Inflammatory macrophage treated with lipopolysaccharide for 1 hour (primary cell): ENCODE measurements around the gene CDPF1.
A peak's percentile ranks its signal among the peaks of the same experiment; 100 is the strongest.
"Not testable (repeated sequence)": the region's sequence is repeated elsewhere in the genome, so short reads cannot be mapped to it uniquely, and the experiment has no call there.

Source experiments
- DNase-seq, 2 donors: peaks; one replicate each; pipeline ENCODE4 v3.0.0-alpha.2; 2020 to 2022

Gene CDPF1

GRCh38 chr22:46281866-46282678 lies 32.0 kb upstream of the CDPF1 start:
- no peak for DNase-seq

DNA sequence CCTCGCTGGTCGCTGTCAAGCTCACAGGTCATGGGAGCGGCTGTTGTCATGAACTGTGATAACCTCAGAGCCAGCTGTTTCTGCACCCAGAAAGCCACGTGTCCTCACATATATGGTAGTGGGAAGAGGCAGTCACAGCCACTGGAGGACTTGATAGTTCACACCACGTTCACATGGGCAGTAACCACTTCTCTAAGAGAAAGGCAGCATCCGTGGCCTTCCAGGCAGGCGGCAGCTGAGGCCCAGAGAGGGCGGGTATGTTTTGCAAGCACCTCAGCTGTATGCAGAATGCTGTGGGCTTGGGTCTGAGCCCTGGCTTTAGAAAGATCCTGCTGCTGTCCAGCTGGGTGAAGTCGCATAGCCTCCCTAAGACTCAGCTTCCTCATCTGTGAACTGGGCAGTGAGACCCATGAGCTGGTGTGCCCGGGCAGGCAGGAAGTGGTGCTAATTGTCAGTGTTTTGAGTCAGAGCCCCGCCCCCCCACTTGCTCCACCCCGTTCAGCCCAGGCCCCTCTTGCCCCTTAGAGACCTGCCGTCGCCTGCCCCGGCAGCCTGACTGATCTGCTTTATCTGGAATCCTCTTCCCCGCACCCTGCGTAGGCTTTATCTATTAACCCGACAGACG lies 31.0 kb upstream of the CDPF1 start:
- DNase-seq, result no peak

- no peak for DNase-seq
Observed at GRCh38 chr22:46280063-46280817, 30.1 kb upstream of the CDPF1 start.

DNA sequence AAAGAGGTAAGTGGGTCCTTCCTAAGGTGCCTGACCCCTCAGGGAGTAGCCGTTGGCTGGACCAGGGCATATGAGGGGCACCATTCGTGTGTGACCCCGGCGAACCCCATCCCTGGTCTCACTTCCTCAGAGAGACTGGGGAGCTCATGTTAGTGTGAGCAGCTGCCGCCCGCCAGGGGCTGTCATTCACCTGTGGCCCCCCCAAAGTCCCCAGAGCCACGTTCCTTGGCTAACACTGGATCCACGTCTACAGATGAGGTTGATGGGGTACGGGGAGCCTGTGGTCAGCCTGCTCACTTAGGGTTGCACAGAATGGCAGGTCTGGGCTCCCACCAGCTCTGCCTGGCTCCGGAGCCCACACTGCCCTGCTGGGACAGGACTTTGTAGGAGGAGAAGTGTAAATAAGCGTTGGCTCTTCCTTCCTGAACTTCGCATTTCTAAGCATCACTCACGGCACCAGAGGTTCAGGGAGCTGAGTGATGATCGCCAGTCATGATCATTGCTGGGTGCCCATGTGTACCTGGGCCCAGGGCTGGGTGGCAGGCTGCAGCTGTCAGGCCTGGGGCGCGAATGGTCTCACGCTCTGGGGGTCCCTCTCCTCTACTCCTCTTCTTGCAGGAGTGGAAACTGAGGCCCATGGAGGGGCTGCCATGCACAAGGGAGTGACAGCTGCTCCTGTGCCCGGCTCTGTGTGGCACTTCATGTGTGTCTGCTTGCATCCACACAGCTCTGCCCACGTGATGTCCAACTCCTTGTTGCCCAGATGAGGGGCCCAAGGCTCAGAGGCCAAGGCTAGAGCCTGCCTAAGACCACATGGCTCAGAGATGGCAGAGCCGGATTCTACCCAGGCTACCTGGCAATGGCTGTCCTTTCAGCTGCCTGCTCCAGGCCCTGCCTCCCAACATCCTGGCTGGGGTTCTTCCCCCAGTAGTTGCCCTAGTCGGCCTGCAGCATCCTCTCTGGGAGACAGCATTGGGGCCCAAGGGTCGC lies 28.9 kb upstream of the CDPF1 start:
- DNase-seq, result no peak

DNA sequence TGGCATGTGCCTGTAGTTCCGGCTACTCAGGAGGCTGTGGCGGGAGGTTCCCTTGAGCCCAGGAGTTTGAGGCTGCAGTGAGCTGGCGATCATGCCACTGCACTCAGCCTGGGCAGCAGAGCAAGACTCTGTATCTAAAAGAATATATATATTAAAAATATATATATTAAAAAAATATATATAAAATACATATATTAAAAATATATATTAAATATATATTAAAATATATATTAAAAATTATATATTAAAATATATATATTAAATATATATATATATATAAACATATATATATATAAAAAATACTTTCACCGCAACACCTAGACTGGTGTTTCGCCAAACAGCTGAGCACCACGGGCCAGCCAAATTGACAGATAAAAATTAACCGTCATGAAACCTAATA lies 26.5 kb upstream of the CDPF1 start:
- no peak for DNase-seq

DNA sequence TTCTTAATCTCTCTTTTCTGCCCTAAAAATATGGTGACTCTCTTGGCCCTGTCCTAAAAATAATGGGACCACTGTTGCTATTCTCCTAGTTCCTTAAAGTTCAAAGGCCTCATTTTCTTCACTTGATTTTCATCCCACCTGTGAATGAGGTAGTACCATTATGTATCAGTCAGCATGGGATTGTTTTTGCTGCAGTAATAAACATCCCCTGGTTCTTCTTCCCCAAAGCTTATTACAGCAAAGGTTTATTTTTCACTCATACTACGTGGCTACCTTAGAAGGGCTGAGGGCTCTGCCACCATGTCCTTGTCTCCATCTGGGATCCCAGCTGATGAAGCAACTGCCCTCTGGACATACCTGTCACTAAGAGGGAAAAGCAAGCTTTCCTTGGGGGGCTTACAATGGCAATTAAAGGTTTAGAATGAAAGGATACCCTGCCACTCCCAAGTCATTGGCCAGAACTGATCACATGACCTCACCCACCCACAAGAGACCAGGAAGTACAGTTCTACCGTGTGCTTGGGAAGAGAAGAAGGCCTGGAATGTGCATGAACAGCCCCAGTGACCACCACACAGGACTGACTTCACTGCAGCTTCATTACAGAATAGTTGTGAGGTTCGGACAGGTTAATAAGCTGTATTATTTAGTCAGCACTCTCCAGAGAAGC lies 25.5 kb upstream of the CDPF1 start:
- DNase-seq, result no peak

GRCh38 chr22:46274381-46274780 lies 24.3 kb upstream of the CDPF1 start:
- DNase-seq, result no peak

DNA sequence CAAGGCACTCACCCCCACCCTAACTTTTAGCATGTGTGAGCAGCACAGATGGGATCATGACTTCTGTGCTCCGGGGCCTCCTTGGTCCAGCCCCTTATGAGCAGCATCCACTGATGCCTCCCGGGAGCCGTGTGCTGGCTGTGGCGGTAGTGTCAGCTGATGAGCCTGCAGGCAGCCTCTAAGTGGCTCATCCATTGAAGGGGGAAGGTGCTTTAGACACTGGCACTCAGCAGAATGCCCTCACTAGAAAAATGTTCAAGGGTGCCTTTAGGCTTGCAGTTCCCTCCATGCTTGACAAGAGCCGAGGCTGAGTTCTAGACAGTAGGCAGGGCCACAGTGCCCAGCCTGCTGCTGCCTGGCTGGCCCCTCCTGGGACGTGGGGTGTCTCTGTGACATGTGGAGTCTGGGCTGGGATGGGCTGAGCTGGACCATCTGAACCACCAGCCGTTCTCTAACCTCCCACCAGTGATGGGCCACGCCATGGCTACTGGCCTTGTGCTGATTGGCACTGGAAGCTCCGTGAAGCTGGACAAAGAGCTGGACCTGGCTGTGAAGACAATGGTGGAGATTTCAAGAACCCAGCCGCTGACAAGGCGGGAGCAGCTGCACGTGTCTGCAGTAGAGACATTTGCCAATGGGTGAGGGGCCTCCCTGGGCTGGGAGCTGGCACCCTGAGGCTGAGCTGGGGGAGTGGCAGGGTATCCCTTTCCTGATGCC lies 23.5 kb upstream of the CDPF1 start:
- DNase-seq, result no peak

DNA sequence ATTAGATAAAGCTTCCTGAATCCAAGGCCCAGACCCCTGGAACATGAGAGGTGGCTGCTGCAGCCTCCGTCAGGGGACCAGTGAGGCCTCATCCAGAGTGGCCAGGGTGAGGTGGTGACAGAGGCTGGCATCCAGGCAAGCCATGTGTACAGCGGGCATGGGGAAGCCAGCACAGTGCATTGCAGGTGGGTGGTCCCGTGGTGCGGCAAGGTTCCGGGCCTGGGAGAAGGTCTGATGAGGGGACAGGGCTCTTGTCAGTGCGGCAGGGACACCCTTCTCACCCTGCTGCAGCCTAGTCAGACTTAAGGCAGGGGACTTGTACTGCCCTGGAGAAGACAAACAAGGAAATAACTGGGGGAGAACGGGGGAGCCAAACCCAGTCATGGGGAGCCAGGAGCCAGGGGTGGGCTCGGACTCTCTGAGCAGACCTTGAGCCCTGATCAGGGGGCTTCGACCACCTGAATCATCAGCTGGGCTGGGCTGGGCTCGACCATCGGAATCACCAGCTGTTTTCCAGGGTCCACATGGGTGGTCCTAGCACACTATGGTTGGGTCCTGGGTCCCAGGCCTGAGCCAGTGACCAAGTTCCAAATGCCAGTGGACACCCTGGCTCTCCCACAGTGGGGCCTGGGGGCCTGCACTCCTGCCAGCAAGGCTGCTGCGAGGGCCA lies 22.8 kb upstream of the CDPF1 start:
- DNase-seq, result no peak

- DNase-seq, result no peak
Observed at GRCh38 chr22:46272196-46272595, 22.1 kb upstream of the CDPF1 start.

- DNase-seq, result no peak
Observed at GRCh38 chr22:46269564-46269963, 19.5 kb upstream of the CDPF1 start.

- DNase-seq, result peak; percentile 66 to 79
Observed at GRCh38 chr22:46267431-46268279, 17.6 kb upstream of the CDPF1 start, which contains the start of gene TTC38. Gene TTC38 (plus strand): TSS chr22:46268008. CDS start chr22:46268040, 32 bp downstream.

- not testable (repeated sequence) for DNase-seq
Observed at GRCh38 chr22:46265627-46266026, 15.5 kb upstream of the CDPF1 start.

GRCh38 chr22:46264520-46264919 lies 14.4 kb upstream of the CDPF1 start:
- DNase-seq, result not testable (repeated sequence)

DNA sequence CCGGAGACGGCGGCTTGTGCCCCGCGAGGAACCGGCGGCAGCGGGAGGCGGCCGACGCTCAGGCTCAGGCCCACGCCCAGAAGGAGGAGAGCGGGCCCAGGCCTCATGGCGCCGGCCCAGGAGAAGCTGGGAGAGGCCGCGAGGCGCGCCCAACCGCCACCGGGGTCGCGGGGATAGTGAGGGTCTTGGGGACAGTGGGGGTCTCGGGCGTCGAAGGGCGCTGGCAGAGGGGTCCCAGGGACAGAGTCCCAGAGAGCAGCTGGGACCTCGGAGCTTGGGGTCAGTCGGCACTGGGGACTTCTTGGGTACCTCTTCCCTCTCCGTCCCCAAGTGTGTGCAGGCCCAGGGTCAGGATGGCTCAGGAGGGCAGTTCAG lies 13.1 kb upstream of the CDPF1 start, which contains the start of gene PKDREJ:
PKDREJ (minus strand) TSS at position 128 of the 375 bp plus-strand sequence; CDS start at position 107, 21 bp downstream.
- no peak for DNase-seq

DNA sequence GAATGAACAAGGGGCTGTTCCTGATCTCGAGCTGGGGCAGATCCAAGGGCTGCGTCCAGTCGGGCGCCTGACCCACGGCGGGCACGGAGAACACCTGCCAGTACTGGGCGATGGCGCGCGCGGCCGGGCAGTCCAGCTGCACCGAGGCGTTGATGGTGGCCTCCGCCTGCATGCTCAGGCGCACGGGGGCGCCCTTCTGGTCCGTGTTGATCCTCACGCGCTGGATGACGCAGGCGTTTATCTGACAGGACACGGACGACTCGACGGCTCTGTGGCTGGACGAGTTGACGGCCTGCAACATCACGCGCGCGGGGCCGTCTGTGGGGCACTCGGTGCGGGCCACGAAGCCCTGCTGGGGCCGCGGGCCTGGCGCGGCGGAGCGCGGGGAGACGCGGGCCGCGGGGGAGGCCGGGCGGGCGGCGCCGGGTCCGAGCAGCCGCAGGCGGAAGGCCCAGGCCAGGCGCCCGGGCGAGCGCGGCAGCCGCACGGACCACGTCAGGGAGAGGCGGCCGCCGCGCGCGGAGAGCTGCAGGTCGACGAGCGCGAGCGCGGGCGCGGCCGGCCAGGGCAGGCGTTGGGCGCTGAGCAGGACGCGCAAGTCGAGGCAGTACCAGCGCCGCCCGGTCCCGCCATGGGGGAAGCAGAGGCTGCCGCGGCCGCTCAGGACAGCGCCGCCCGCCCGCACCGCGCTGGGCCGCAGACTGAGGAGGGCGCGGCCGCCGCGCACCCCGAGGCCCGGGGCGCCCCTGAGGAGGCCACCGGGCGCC lies 12.5 kb upstream of the CDPF1 start:
- peak; percentile 60 to 61 for DNase-seq

- no peak for DNase-seq
Observed at GRCh38 chr22:46260038-46260437, 9.9 kb upstream of the CDPF1 start.

GRCh38 chr22:46259374-46259773 lies 9.3 kb upstream of the CDPF1 start:
- no peak for DNase-seq
